ENCODE measurements around the gene RNF17. TPM values are rescaled to one million over a fixed set of nuclear protein-coding genes. Genes with fewer than 3 reads are reported as not detected.
"Not testable (repeated sequence)": the region's sequence is repeated elsewhere in the genome, so short reads cannot be mapped to it uniquely, and the experiment has no call there.

Gene RNF17
- total and polyA plus RNA-seq, 8 donors = 0.15 to 0.43 (median 0.18) TPM; not detected in 5

DNA sequence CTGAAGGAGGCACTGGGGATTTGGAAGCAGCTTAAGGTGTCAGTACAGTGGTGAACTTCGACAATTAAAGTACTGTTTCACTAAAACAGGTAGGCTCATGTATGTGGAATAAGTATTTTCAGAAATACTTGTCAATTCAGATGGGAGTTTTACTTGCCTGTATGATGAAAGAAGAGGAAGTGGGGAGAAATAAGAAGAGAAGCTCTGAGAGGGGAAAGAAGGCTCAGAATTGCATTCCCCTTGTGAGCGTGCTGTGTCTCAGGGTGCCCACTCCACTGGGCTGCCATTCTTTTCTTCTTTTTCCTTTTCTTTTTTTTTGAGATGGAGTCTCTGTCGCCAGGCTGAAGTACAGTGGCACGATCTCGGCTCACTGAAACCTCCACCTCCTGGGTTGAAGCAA is 38.6 kb upstream of the RNF17 start:
- WGBS, 5 donors = 88 to 91% (median 91%) methylated on average over 5 of the region's 5 CpGs
- Histone ChIP-seq H3K27me3 (no peaks in the 10 kb centered on the region), H3K4me3 (no peak overlapping the region), H3K36me3 (no peaks in the 10 kb centered on the region), H3K27ac (no peak overlapping the region), H3K4me1 (peaks cover 0 to 7% (median 3%) of the 10 kb centered on the region in 4 donors), H3K9me3 (no peaks in the 10 kb centered on the region)
- no peak for DNase-seq
- intact Hi-C loops (cut with DNase I; ENCODE audit: low total_unique reads) = no loop called here
- TF ChIP-seq POLR2AphosphoS5 (IDR thresholded peaks at IDR 0.05) = no peak
- TF ChIP-seq, protein P1, sequence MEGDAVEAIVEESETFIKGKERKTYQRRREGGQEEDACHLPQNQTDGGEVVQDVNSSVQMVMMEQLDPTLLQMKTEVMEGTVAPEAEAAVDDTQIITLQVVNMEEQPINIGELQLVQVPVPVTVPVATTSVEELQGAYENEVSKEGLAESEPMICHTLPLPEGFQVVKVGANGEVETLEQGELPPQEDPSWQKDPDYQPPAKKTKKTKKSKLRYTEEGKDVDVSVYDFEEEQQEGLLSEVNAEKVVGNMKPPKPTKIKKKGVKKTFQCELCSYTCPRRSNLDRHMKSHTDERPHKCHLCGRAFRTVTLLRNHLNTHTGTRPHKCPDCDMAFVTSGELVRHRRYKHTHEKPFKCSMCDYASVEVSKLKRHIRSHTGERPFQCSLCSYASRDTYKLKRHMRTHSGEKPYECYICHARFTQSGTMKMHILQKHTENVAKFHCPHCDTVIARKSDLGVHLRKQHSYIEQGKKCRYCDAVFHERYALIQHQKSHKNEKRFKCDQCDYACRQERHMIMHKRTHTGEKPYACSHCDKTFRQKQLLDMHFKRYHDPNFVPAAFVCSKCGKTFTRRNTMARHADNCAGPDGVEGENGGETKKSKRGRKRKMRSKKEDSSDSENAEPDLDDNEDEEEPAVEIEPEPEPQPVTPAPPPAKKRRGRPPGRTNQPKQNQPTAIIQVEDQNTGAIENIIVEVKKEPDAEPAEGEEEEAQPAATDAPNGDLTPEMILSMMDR (IDR thresholded peaks at IDR 0.05) = no peak

DNA sequence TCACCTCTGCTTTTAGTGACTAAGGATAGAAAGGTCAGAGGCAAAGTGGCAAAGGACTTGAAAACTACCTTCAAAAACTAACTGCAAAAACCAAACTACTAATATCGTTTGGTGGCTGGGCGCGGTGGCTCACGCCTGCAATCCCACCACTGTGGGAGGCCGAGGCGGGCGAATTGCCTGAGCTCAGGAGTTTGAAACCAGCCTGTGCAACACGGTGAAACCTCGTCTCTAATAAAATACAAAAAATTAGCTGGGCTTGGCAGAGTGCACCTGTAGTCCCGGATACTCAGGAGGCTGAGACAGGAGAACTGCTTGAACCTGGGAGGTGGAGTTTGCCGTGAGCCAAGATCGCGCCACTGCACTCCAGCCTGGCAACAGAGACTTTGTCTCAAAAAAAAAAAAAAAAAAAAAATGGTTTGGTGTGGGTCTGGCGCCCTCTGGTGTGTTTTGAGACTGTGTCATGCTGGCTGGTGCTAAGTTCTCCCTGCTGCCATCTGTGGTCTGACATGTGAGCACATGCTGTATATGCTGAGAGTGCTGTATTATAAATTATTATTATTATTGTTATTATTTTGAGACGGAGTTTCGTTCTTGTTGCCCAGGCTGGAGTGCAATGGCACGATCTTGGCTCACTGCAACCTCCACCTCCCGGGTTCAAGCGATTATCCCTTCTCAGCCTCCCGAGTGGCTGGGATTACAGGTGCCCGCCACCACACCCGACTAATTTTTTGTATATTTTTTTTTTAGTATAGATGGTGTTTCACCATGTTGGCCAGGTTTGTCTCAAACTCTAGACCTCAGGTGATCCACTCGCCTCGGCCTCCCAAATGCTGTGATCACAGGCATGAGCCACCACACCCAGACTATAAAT is 36.0 kb upstream of the RNF17 start:
- DNase-seq = peak; percentile 75 to 93
- Histone ChIP-seq H3K4me1 (peaks cover 0 to 7% (median 3%) of the 10 kb centered on the region in 4 donors), H3K27me3 (no peaks in the 10 kb centered on the region), H3K36me3 (no peaks in the 10 kb centered on the region), H3K4me3 (no peak overlapping the region), H3K27ac (no peak overlapping the region), H3K9me3 (peaks cover 0 to 13% (median 2%) of the 10 kb centered on the region in 4 donors)
- intact Hi-C loops (cut with DNase I; ENCODE audit: low total_unique reads) = no loop called here
- no peak for TF ChIP-seq POLR2AphosphoS5 (IDR thresholded peaks at IDR 0.05)
- no peak for TF ChIP-seq POLR2A (IDR thresholded peaks at IDR 0.05)
- no peak for TF ChIP-seq EP300 (IDR thresholded peaks at IDR 0.05)
- TF ChIP-seq, protein P1 (IDR thresholded peaks at IDR 0.05) = peak in 5 of 7 experiments; percentile 54 to 89 (median 65)
- 58 to 62% (median 59%) methylated on average over 24 of the region's 24 CpGs for WGBS, 5 donors

DNA sequence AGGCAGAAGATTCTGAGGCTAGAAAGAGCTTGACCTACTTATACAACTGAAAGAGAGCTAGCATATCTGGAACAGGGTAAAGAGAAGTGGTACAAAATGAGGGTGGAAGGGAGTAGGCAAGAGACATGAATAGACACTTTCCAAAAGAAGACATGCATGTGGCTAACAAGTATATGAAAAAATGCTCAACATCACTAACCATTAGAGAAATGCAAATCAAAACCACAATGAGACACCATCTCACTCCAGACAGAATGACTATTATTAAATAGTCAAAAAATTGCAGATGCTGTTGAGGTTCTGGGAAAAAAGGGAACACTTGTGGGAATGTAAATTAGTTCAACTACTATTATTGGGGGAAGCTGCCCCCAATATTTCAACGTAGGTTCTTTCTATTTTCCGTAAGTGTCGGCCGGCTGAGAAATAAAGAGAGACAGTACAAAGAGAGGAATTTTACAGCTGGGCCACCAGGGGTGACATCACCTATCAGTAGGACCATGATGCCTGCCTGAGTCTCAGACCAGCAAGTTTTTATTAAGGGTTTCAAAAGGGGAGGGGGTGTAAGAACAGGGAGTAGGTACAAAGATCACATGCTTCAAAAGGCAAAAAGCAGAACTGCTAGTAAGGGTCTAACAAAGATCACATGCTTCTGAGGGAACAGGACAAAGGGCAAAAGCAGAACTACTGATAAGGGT is 32.9 kb upstream of the RNF17 start:
- peaks cover 0 to 13% (median 2%) of the 10 kb centered on the region in 4 donors for H3K9me3 ChIP-seq
- H3K27ac ChIP-seq; H3K36me3 ChIP-seq; intact Hi-C loops (cut with DNase I; ENCODE audit: low total_unique reads); H3K4me1 ChIP-seq; H3K27me3 ChIP-seq; DNase-seq; H3K4me3 ChIP-seq: not testable (repeated sequence)
- WGBS, 5 donors = 90 to 92% (median 91%) methylated on average over 4 of the region's 4 CpGs

DNA sequence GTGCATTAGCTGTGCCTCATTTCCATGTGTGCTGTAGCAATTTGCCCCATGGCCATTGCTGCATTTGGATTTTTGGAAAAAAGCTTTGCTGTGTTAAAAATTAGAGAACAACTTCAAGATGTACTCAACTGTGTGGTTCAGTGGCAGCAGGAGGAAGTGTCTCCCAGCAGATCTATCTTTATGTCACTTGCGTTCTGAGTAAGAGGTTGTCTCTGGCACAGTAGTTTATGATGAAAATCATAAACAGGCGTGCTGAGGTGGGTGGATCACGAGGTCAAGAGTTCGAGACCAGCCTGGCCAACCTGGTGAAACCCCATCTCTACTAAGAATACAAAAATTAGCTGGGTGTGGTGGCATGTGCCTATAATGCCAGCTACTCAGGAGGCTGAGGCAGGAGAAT is 29.0 kb upstream of the RNF17 start:
- intact Hi-C loops (cut with DNase I; ENCODE audit: low total_unique reads) = no loop called here

More for the DNA sequence above, 29.0 kb upstream of the RNF17 start:
- no peaks in the 10 kb centered on the region for H3K27me3 ChIP-seq
- DNase-seq = no peak
- H3K4me1 ChIP-seq = no peaks in the 10 kb centered on the region
- H3K9me3 ChIP-seq = peaks cover 0 to 13% (median 2%) of the 10 kb centered on the region in 4 donors
- H3K4me3 ChIP-seq = no peak overlapping the region
- TF ChIP-seq, protein P1 (IDR thresholded peaks at IDR 0.05) = no peak
- no peak for TF ChIP-seq POLR2A (IDR thresholded peaks at IDR 0.05)
- TF ChIP-seq EP300 (IDR thresholded peaks at IDR 0.05) = no peak
- no peak for TF ChIP-seq POLR2AphosphoS5 (IDR thresholded peaks at IDR 0.05)
- no peak overlapping the region for H3K27ac ChIP-seq
- 67 to 80% (median 70%) methylated on average over 4 of the region's 4 CpGs for WGBS, 5 donors
- H3K36me3 ChIP-seq = no peaks in the 10 kb centered on the region

Data from stomach (tissue), 9 donors.